GM12864 (cell line): ENCODE results near the gene AP2A1.

Experiments used
- DNase-seq: peaks from one replicate; pipeline ENCODE4 v3.0.0-alpha.2; 2011; ENCODE audit warnings: low read depth
- H3K4me3 ChIP-seq: 2 replicates; pipeline ENCODE4 v1.5.1; 2011; ENCODE audit warnings: mild to moderate bottlenecking, low read depth, low read length, control low read depth
- TF ChIP-seq, protein P1 (sequence below): IDR thresholded peaks from 2 replicates; pipeline ENCODE4 v1.5.1; 2011; ENCODE audit warnings: low read depth, mild to moderate bottlenecking, moderate library complexity, low read length, control low read depth, inconsistent platforms; ENCODE audit errors: missing control alignments

AP2A1 gene

DNA sequence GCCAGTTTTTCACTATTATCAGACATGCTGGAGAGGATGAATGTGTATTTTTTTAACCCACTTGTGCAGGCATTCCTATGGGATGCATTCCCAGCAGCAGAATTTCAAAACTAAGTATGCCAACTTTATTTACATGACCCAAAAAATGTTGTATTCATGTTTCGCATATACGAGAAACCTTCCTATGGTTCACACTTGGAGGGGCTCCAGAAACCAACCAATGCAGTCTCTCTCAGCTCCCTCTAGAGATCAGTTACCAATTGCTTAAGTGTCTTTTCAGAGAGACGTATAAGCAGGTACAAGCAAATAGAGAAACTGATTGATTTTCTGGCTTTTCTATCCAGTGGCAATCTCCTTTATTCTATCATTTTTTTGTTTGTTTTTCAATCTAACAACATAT is 78.6 kb downstream of the AP2A1 start:
- TF ChIP-seq, protein P1, sequence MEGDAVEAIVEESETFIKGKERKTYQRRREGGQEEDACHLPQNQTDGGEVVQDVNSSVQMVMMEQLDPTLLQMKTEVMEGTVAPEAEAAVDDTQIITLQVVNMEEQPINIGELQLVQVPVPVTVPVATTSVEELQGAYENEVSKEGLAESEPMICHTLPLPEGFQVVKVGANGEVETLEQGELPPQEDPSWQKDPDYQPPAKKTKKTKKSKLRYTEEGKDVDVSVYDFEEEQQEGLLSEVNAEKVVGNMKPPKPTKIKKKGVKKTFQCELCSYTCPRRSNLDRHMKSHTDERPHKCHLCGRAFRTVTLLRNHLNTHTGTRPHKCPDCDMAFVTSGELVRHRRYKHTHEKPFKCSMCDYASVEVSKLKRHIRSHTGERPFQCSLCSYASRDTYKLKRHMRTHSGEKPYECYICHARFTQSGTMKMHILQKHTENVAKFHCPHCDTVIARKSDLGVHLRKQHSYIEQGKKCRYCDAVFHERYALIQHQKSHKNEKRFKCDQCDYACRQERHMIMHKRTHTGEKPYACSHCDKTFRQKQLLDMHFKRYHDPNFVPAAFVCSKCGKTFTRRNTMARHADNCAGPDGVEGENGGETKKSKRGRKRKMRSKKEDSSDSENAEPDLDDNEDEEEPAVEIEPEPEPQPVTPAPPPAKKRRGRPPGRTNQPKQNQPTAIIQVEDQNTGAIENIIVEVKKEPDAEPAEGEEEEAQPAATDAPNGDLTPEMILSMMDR: no peak
- no peak overlapping the region for H3K4me3 ChIP-seq
- DNase-seq: no peak

DNA sequence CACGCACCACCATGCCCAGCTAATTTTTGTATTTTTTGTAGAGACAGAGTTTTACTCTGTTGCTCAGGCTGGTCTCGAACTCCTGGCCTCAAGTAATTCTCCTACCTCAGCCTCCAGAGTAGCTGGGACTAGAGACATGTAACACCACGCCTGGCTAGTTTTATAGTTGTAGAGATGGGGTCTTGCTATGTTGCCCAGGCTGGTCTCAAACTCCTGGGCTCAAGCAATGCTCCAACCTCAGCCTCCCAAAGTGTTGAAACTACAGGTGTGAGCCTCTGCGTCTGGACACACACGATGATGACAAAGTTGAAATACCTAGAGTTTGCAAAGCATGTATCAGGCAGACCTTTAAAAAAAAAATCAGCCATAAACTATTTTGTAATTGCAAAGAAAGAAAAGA is 79.6 kb downstream of the AP2A1 start:
- DNase-seq: no peak
- TF ChIP-seq, protein P1: no peak
- H3K4me3 ChIP-seq: no peak overlapping the region

DNA sequence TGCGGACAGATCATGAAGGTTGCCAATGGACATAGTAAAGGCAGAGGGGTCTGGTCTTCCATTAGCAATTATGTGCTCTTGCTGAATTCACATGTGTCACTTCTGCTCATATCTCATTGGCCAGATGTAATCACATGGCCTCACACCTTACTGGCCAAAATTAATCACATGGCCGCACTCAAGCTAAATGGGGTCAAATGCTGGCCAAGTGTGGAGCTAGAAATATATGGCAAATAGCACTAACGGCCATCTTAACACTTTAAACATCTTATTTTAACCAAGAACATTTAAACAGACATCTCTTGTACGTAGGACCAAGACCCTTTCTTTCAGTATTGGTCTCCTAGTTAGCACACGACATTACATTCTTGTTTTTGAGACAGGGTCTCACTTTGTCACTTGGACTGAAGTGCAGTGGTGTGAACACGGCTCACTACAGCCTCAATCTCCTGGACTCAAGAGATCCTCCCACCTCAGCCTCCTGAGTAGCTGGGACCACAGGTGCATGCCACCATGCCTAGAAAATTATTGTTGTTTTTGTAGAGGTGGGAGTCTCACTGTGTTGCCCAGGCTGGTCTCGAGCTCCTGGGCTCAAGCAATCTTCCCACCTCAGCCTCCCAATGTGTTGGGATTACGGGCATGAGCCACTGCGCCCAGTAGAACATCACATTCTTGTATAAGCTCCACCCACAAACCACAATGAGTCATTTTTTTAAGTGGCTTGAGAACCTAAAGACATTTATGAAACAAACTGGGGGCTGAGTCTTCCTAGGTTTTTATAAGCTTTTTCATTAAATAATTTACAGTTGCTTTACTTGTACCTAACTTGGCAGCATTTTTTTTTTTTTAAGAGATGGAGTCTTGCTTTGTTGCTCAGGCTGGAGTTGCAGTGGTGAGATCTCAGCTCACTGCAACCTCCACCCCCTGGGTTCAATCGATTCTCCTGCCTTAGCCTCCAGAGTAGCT is 81.2 kb downstream of the AP2A1 start:
- TF ChIP-seq, protein P1: no peak
- no peak for DNase-seq
- no peak overlapping the region for H3K4me3 ChIP-seq

DNA sequence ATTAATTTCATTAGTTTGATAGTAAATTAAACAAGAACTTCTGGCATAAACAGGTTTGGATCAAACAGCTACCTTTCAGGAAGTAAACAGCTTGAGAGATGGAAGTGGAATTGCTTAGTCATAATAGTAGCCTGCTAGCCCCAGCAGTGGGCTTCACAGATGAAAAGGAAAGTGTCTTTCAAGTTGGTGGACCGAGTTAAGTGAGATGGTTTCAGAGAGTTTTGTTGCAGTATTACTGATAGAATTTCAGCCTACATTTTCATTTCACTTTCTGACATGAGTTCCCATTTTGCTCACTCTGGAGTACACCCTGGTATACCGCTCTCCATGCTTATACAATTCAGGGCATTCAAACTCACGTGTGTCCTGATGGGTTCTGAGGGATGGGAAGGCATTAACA is 82.1 kb downstream of the AP2A1 start:
- TF ChIP-seq, protein P1: no peak
- no peak for DNase-seq

DNA sequence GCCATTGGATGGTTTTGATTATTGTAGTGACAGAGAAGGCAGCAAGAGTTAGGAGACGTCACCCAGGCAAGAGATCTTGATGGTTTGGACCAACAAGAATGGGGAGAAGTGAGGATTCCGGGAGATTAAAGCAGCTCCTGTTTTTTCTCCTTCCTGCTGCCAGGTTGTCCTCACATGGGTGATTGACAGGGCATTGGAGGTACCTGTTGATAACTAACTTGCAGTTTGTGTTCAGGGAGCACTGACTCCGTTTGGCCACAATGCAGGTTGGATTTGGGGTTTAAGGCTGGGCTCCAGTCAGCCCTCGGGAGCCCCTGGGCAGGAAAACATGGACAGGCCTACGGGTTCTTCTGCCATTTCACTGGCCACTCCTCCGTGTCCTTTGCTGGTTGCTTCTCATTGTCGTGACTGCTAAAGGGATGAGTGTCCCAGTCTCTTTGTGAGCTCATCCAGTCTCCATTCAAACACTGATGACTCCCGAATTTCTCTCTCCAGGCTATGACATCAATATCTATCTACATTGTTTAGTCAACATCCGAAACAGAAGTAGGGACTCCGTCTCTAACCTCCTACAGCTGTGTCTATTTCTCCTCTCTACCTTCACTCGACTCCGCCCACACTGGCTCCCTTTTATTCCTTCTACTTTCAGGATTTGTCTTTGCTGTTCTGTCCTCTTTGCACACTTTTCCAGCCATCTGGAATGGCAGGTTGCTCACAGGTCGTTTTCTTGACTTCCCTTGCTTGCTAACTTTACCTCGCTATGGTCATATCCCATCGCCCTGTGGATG is 82.8 kb downstream of the AP2A1 start:
- no peak for DNase-seq
- TF ChIP-seq, protein P1: no peak
- no peak overlapping the region for H3K4me3 ChIP-seq

More for the DNA sequence above, 82.1 kb downstream of the AP2A1 start:
- H3K4me3 ChIP-seq: no peak overlapping the region

DNA sequence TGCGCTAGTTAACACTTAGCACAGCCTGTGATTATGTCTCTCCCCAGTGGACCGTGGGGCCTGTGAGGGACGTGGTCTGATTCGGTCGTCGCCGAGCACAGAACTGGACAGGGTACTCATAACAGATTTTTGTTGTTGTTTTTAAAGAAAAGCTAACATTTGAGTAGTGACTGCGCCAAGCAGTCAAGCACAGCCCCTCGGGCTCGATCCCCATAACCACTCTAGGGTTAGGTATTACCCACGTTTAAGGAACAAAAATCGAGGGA is 83.4 kb downstream of the AP2A1 start:
- DNase-seq: no peak
- peak overlapping the region; percentile 90 for H3K4me3 ChIP-seq
- TF ChIP-seq, protein P1: no peak
